ENCODE results near the gene STAG3. TPM values are rescaled to one million over a fixed set of nuclear protein-coding genes. Genes with fewer than 3 reads are reported as not detected.

Gene STAG3
- total and polyA plus RNA-seq, 9 of the 15 experiments (the other 6 are each of a cell fraction or from before 2014, with no cell fraction given) = 0.54 to 2.5 (median 1.7) TPM

- TF ChIP-seq ZNF518B (CRISPR knock-in tag; IDR thresholded peaks at IDR 0.05) = no peak
- TF ChIP-seq BDP1 (IDR thresholded peaks at IDR 0.05; ENCODE audit: insufficient read depth, insufficient read length) = peak; percentile 23
- TF ChIP-seq TAL1 (IDR thresholded peaks at IDR 0.05) = no peak
- peak; percentile 97 for TF ChIP-seq KLF13 (tag; IDR thresholded peaks at IDR 0.05; ENCODE audit: borderline replicate concordance, low read depth)
- no peak for TF ChIP-seq ZNF197 (CRISPR knock-in tag; IDR thresholded peaks at IDR 0.05; ENCODE audit: low read depth)
- no peak; the same call in 1 of the 2 replicates for TF ChIP-seq ZHX1 (conservative IDR thresholded peaks at IDR 0.05; ENCODE audit: low read length)
- no peak; the same call in 1 of the 2 replicates for TF ChIP-seq ZNF644 (tag; IDR thresholded peaks at IDR 0.05; ENCODE audit: low read depth)
- TF ChIP-seq ERF (CRISPR knock-in tag; IDR thresholded peaks at IDR 0.05) = no peak
- TF ChIP-seq RBFOX2 (IDR thresholded peaks at IDR 0.05; ENCODE audit: low read depth, low read length) = peak; percentile 94
- 0 out of 2 replicates have a peak, but pooled peaks have one; percentile 25 for TF ChIP-seq XRCC5 (IDR thresholded peaks at IDR 0.05; ENCODE audit: low read depth, low read length)
- TF ChIP-seq SRSF3 (IDR thresholded peaks at IDR 0.05; ENCODE audit: insufficient read depth, low read length) = no peak
- TF ChIP-seq PPARD (CRISPR knock-in tag; IDR thresholded peaks at IDR 0.05) = no peak
- peak; percentile 88 for TF ChIP-seq ELF1 (tag; IDR thresholded peaks at IDR 0.05)
- no peak for TF ChIP-seq ZNF785 (CRISPR knock-in tag; IDR thresholded peaks at IDR 0.05)
- peak; percentile 85 for TF ChIP-seq TARDBP (IDR thresholded peaks at IDR 0.05)
- TF ChIP-seq FOXP4 (CRISPR knock-in tag; IDR thresholded peaks at IDR 0.05; ENCODE audit: borderline replicate concordance) = no peak
Measured at GRCh38 chr7:100158229-100159098, 19.3 kb upstream of the STAG3 start, which contains the start of gene TRAPPC14 (continued).

Data from K562 (cell line).